Non-pigmented ciliary epithelial cell (primary cell): ENCODE results near the gene DCAF12.
"Not testable (repeated sequence)": the region's sequence is repeated elsewhere in the genome, so short reads cannot be mapped to it uniquely, and the experiment has no call there.

Experiments
- DNase-seq: peaks from one replicate; pipeline ENCODE4 v3.0.0-alpha.2; 2010; ENCODE audit warnings: low read depth

Gene DCAF12

DNA sequence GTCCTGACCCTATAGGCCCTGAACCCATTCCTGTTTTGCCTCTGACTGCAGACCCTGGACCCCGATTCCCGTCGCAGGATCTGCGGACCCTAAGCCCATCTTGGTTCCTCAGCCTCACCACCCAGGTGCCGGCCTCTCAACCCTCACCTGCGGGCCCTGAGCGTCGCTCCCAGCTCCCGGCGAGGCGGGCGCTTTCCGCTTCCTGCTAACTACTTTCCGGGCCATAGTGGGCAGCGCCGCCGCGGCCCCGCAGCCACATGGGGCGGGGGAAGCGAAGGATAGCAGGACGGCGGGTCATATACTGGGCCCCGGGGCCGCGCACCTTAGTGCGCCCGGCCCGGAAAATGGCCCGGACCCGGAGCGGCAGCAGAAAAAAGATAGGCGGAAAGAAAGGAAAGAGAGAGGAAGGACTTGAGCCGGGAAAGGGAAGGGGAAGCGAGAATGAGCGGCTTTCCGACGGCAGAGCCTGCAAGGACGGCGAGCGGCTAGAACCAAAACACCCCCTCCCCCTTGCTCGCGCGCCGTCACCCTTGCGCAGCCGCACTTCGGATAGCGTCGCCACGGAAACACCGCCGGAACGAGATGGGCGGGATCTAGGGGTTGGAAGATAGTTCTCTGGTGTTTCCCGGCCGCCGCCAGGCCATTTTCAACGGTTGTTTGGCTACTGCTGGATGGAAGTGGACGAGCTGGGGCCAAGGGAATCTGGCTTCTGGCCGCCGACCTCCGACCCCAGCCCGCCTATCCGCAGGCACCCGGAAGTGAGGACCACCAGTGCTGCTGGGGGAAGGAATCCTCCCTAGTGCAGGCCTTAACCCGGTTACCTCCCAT, at the start of gene DCAF12:
TSS of gene DCAF12 (minus strand) at position 492 of the 828 bp plus-strand sequence. CDS start at position 225, 267 bp downstream.
- peak; percentile 40 for DNase-seq

DNA sequence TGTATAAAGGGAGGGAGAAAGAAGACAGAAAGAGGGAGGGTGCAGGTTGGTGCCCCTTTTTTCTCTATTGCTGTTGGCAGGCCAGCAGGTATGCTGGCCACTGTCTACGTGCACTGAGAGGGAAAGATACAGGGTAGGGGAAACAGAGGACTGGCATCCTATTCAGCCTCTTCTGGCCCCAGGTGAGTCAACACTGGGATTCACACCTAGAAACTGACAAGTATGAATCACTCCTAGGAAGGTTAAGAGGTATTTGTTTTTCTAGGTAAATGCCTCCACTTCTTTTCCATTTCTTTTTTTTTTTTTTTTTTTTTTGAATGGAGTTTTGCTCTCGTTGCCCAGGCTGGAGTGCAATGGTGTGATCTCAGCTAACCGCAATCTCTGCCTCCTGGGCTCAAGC, 49.6 kb upstream of the DCAF12 start:
- DNase-seq = no peak

DNA sequence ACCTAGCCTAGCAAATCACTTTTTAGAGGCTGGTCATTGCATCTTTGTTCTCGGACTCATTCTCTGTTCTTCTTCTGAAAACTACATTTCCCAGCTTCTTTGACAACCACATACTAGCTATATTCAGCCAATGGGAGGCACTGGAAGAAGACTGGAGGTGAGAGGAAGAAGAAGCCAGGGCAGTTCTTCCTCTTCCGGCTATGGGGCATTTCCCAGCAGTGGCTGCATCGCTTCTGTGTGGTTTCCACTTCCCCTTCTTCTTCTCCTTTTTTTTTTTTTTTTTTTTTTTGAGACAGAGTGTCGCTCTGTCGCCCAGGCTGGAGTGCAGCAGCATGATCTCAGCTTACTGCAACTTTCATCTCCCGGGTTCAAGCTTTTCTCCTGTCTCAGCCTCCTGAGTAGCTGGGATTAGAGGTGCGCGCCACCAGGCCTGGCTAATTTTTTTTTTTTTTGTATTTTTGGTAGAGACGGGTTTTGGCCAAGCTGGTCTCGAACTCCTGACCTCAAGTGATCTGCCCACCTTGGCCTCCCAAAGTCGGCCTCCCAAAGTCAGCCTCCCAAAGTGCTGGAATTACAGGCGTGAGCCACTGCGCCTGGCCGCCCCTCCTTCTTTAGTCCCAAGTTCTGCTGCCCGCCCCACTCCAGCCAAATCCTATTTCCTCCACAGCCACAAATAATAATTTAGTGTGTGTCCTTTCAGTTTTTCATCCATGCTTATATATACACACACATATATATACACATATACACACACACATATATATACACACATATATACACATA, 45.4 kb upstream of the DCAF12 start:
- no peak for DNase-seq

DNA sequence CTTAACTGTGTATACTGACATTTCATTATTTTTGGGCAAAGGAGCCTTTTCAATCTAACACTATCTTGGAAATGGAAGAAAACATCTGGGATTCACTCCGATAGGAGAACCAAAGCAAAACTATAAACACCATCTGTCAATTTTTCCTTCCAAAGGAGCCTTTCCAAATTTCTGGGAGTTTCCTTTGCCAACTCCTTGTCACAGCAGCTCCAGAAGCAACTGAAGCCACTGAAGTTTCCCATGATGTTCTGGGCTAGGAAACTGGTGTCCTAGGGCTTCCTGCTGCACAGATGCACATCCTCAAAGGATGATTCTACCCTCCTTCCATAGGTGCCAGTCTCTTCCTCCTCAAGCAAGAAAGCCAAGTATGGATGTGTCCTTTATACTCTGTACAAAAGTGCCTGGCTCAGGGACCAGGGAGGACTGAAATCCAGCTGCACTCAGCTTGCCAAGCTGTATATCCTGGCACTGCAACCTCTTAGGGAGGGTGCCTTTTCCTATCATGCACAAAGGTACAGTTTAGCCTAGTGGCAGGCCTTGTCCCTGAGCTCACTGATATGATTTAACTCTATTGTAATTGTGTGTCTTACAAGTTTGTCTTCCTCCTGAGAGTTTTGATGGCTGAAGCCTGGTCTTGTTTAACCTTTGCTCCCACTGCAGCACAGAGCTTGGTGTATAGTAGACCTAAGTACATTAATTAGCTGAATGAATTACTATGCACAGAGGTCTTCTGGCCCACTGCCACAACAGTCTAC, 43.9 kb upstream of the DCAF12 start:
- DNase-seq = no peak

DNA sequence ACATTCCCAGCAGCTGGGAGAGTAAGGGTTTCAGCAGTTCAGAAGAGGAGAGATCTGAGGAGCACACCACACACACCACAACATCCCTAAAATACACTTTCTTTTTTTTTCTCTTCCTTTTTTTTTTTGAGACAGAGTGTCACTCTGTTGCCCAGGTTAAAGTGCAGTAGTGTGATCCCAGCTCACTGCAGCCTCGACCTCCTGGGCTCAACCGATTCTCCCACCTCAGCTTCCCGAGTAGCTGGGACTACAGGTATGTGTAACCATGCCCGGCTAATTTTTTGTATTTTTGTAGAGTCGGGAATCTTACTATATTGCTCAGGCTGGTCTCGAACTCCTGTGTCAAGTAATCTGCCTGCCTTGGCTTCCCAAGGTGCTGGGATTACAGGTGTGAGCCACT, 42.6 kb upstream of the DCAF12 start:
- DNase-seq = no peak

DNA sequence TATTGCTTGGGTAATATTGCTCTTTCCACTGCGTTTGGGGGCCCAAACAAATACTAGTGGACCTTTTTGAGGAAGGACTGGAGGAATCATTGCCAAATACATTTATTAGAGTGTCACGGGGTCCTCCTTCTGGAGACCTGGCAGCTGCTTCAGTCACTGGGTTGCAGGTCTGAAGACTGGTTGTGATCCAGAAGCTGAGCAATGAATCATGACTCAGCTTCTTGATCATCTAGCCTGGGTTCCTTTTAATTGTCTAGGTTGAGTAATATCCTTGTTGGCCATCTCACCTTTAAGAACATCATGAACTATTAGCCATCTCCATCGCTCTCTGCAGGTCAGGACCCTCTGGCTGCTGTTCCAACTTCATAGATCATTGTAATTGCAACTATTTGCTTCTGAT, 36.9 kb upstream of the DCAF12 start:
- DNase-seq = no peak

DNA sequence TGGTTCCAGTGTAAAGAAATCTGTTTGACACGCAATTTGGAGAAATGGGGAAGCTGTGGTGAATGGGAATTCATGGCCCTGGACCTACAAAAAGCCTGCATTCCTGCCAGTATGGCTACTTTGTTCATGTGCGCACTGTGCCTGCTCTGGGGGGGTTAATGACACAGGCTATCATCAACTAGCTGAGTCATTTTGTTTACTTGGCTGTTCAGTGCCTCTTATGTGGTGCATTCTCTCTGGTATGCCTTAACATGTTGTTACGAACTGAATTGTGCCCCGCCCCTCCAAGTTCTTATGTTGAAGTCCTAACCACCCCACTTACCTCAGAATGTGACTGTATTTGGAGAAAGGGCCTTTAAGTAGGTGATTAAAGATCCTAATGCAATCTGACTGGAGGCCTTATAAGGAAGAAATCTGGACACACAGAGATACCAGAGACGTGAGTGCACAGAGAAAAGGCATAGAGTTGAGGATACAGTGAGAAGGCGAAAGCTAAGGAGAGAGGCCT, 31.9 kb upstream of the DCAF12 start:
- DNase-seq = peak; percentile 56

DNA sequence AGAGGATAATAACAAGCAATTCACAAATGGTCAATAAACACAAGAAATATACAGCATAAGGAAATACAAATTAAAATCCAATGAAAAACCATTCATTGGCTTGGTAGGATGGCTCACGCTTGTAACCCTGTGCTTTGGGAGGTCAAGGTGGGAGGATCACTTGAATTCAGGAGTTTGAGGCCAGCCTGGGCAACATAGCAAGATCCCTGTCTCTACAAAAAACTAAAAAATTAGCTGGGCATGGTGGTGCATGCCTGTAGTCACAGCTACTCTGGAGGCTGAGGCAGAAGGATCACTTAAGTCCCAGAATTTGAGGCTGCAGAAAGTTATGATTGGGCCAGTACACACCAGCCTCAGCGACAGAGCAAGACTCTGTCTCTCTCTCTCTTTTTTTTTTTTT, 31.4 kb upstream of the DCAF12 start:
- DNase-seq = no peak

DNA sequence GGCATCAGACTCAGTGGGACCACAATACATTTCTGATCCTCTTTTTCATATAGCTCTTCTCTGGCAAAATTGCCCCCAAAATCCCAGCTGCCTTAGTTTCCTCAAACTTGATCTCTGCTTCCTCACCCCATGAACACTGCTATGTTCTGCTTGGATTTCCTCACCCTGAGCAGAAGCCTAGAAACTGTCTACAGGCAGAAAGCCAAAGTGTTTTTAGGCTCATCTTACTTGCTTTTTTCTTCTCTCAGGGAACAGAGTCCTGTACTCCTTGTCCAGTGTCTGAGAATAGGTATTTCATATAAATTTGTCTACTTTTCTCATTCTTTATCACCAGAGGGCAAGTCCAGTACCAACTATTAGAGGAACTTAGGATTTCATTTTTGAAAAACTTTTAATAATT, 30.8 kb upstream of the DCAF12 start:
- DNase-seq = no peak

DNA sequence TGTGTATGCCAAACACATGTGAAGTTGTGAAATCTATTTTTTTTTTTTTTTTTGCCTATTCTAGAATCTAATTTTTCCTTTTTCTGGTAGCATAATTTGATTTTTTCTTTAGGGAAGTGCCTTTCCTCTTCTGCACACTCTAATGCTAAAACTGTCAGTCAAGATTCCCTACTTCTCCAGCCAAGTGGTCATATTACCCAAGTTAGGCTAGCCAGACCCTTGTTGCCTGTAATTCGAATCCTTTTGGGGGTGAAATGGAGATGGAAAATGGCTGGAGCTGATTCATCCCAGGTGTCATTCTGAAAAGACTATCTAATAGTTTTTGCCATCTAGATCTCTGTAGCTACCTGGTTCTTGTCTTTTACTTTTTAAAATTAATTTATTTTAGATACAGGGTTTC, 27.6 kb upstream of the DCAF12 start:
- no peak for DNase-seq

DNA sequence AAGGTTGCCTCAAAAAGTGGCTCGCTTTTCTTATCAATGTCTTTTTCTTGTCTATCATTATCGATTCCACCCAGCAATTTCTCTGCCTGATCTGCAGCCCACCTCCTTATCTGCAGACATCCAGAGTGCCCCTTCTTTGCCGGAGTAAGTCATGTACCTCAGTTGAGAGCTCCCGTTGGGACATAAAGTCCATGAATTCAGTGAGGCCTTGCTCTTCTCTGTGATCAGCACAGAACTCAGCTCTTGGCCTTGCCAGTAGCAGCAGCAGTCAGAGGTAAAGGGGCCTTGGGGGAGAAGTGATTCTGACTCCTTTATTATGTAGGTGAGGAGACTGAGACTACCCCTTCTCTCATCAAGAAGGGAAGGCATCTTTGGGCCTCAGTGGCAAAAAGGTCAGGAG, 24.9 kb upstream of the DCAF12 start:
- DNase-seq = no peak

DNA sequence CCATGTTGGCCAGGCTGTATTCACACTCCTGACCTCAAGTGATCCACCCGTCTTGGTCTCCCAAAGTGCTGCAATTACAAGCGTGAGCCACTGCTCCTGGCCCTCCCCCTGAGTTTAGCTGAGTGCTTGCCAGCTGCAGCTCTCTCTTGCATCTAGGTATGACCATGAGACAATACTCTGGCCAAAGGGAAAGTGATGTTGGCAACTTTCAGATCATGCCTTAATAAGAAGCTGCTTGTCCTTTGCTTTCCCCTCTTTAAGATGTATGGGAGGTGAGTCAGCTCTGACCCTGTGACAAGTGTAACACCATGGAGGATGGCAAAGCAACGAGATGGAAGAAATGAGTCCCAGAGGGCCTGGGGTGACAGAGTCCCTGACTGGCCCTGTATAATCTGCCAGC, 18.7 kb upstream of the DCAF12 start:
- no peak for DNase-seq

DNA sequence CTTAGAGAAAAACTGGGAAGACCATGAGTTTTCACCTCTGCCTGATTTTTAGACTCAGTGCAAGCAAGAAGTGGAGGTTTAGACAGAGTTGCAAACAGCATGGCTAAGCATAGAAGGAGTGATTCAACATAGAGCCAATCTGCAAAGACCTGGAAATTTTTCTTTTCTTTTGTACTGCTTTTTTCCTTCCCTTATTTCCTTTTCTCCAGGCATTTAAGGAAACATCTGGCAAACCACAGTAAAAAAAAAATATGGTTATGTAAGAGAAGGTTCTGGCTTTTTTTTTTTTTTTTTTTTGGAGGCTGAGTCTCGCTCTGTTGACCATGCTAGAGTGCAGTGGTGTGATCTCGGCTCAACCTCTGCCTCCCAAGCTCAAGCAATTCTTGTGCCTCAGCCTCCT, 16.6 kb upstream of the DCAF12 start:
- no peak for DNase-seq

DNA sequence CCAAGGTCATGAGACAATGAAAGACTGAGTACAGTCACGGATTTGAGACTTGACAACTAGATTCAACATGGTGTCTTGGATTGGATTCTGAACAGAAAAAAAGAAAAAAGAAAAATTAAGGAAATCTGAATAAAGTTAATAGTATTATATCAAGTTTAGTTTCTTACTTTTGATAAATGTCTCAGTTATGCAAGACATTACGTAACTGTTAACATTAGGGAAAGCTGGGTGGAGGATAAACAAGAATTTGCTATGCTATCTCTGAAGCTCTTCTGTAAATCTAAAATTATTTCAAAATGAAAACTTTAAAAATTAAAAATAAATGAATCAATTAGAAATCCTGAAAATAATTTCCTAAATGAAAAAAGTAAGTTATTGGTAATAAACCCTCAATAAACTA, 14.4 kb upstream of the DCAF12 start:
- no peak for DNase-seq

DNA sequence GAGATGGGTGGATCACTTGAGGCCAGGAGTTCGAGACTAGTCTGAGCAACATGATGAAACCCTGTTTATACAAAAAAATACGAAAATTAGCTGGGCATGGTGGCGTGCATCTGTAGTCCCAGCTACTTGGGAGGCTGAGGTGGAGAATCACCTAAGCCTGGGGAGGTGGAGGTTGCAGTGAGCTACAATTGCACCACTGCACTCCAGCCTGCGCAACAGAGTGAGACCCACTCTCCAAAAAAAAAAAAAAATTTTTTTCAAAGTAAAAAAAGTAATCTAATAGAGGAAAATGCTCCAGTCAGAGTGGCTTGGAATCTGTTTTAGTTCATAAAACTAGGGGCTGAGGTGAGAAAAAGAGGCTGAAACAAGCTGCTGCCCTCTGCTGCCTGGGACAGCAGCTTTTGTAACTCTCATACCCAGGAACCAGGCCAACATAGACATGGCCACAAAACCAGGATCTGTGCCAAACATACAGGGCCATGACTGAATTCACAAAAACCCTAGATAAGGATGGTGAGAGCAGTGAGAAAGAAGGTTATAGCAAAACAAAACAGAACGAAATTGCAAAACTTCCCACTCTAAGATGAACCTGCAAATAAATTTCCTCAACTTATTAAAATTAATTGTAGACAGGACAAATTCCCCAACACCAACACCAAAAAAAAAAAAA, 13.1 kb upstream of the DCAF12 start:
- DNase-seq = peak; percentile 67

DNA sequence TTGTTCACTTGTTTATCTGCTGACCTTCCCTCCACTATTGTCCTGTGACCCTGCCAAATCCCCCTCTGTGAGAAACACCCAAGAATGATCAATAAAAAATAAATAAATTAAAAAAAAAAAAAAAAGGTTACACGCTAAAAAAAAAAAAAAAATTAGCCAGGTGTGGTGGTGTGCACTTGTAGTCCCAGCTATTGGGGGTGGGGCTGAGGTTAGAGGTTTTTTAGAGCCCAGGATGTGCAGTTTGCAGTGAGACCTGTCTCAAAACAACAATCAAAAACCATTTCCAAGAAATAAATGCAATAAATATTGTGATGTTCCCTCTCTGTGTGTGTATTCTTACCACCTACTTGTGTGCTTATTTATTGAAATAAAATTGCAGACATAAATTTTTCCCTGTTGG, 12.1 kb upstream of the DCAF12 start:
- DNase-seq = not testable (repeated sequence)

DNA sequence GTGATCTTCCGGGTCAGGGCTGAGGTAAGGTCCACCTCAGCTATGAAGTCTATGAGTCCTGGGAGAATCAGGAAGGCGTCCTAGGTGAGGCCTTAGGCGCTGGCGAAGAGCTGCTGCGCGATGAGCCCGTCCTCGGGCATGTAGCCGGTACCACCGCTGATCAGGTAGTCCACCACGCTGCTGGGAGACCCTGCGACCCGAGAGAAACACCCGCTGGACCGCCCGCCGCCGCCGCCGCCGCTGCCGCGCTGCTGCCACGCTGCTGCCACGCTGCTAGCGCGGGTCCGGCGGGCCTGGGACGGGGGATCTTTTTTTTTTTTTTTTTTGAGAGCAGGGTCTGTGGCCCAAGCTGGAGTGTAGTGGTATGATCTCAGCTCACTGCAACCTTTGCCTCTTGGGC, 8.0 kb upstream of the DCAF12 start:
- DNase-seq = no peak

DNA sequence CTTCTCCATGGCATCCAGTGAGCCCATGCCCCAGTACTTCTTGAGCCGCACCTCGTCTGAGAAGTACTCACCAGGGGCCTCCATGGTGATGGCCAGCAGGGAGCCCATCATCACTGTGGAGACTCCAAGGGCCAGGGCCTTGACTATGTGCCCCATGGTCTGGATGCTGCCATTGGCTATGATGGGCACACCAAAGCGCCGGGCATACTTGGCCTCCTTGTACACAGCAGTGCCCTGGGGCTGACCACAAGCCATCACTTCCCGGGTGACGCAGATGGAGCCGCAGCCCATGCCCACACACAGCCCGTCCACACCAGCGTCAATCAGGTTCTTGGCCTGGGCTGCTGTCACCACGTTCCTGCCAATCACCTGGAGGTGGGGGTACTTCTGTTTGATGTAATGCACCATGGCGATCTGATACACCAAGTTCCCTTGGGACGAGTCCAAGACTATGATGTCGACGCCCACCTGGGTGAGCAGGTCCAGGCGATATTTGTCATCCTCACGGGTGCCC, 7.0 kb upstream of the DCAF12 start:
- no peak for DNase-seq

DNA sequence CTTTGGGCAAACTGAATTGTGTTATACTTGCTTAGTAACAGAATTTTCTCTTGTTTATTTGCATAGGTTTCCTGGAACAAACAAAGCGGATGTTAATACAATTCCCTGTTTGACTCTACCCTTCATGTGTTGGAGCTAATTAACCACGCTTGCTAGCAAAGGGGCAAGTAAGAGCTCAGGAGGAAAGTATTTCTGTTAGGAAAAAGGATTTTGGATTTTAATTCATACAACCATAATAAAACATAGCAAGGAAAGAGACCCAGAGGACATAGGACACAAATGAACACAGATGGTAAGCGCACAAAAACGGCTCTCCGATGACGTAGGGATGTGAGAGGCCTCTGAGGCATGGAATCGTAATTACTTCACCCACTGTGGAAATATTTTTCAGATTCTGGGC, 5.1 kb upstream of the DCAF12 start:
- no peak for DNase-seq

DNA sequence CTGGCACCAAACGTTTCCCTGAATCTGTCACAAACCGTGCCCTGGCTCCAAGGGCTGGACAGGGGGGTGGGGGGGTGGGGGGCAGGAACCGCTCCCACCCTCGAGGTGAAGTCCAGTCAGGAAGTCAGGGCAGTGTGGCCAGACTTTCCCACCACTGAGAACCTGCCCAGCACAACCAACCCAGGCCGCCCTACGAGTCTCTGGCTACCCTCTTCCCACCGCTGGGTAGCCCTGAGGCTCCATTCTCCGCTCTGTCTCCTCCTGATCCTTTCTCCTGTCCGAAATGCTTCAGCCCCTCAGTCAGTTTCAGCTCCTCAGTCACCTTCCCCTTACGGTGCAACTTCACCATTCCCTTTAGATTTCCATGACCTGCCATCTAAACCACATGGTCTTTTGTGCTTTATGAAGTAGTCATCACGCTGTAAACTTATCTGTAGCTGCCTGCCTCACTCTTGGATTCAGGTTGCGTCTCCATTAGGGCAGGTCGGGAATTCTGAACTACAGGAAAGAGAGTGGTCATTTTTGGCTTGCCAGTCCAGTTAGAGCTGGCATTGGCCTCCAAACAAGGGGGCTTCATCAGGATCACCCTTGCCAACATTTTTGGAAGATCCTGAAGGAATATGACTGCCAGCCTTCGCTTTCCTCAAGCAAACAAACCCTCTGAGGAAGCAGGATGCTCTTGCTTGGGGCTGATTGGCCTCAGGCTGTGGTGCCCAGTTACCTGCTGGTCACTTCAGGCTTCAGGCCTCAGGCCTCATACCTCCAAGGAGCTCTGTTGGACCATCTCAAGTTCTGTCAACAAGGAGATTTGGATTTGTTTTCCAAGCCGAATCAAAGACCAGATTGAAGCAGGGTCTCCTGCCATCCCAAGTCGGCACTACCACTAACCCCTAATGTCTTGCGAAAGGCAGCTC, 794 bp upstream of the DCAF12 start:
- no peak for DNase-seq
